ENCODE measurements around the gene POLR2C. TPM values are rescaled to one million over a fixed set of nuclear protein-coding genes. Genes with fewer than 3 reads are reported as not detected.

Gene POLR2C
- total and polyA plus RNA-seq, 2 of the 13 experiments (the other 11 are each of a cell fraction or from before 2014, with no cell fraction given), result 104 to 216 TPM

DNA sequence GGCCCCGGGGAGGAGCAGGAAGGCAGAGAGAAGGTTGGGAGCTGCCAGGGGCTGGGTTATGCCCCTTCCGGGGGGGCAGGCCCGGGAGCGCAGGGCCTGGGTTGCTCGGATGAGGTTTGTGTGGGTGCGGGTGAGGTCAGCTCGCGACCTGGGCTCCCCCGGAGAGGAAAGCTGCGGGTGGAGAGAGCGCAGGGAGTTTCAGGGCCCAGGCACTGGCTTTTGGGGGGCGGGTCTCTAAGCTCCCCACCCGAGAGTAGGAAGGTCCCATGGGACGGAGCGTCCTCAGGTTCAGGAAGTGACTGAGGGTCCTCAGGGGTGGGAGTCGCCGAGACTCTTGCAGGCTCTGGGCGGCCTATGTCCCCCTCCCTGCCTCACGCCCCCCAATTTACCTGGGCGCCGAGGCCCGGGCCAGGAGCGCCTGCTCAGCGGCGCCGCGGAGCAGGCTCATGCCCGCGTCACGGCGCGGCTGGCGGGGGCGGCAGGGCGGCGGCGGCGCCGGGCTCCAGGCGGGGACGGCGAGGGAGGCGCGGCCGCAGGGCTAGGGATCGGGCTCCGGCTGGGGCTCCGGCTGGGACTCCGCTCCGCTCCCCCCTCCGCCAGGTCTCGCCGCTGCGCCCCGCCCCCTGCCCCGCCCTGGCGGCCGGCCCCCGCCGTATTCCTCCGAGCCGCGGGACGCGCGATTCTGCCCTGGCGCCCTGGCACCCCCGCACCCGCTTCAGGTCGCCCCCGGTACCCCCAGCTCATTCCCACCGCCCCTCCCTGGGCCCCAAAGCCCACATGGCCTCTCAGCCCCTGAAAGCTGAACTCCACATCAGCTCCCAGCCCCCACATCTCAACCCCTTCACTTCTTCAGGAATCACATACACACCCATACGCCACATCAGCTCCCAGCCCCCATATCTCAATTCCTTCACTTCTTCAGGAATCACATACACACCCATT, 23.7 kb downstream of the POLR2C start, which contains the start of gene DOK4 (continued):
- TF ChIP-seq ZNF142 (CRISPR knock-in tag; IDR thresholded peaks at IDR 0.05), result no peak
- 0 out of 2 replicates have a peak, but pooled peaks have one; percentile 28 for TF ChIP-seq WIZ (CRISPR knock-in tag; IDR thresholded peaks at IDR 0.05)
- no peak for TF ChIP-seq TFDP1 (CRISPR knock-in tag; IDR thresholded peaks at IDR 0.05; ENCODE audit: borderline replicate concordance)
- no peak for TF ChIP-seq AGO1 (IDR thresholded peaks at IDR 0.05; ENCODE audit: low read depth, low read length, poor library complexity, severe bottlenecking)
- TF ChIP-seq ZNF766 (CRISPR knock-in tag; IDR thresholded peaks at IDR 0.05; ENCODE audit: borderline replicate concordance), result no peak
- no peak; the same call in 1 of the 2 replicates for TF ChIP-seq ZNF451 (CRISPR knock-in tag; IDR thresholded peaks at IDR 0.05)
- TF ChIP-seq SP140L (CRISPR knock-in tag; IDR thresholded peaks at IDR 0.05; ENCODE audit: borderline replicate concordance), result no peak
- no peak for TF ChIP-seq ZFP37 (CRISPR knock-in tag; IDR thresholded peaks at IDR 0.05; ENCODE audit: borderline replicate concordance)
- no peak for TF ChIP-seq THAP7 (CRISPR knock-in tag; IDR thresholded peaks at IDR 0.05)
- no peak for TF ChIP-seq ZNF207 (IDR thresholded peaks at IDR 0.05; ENCODE audit: borderline replicate concordance)
- TF ChIP-seq, protein P1, sequence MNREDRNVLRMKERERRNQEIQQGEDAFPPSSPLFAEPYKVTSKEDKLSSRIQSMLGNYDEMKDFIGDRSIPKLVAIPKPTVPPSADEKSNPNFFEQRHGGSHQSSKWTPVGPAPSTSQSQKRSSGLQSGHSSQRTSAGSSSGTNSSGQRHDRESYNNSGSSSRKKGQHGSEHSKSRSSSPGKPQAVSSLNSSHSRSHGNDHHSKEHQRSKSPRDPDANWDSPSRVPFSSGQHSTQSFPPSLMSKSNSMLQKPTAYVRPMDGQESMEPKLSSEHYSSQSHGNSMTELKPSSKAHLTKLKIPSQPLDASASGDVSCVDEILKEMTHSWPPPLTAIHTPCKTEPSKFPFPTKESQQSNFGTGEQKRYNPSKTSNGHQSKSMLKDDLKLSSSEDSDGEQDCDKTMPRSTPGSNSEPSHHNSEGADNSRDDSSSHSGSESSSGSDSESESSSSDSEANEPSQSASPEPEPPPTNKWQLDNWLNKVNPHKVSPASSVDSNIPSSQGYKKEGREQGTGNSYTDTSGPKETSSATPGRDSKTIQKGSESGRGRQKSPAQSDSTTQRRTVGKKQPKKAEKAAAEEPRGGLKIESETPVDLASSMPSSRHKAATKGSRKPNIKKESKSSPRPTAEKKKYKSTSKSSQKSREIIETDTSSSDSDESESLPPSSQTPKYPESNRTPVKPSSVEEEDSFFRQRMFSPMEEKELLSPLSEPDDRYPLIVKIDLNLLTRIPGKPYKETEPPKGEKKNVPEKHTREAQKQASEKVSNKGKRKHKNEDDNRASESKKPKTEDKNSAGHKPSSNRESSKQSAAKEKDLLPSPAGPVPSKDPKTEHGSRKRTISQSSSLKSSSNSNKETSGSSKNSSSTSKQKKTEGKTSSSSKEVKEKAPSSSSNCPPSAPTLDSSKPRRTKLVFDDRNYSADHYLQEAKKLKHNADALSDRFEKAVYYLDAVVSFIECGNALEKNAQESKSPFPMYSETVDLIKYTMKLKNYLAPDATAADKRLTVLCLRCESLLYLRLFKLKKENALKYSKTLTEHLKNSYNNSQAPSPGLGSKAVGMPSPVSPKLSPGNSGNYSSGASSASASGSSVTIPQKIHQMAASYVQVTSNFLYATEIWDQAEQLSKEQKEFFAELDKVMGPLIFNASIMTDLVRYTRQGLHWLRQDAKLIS (CRISPR knock-in tag; IDR thresholded peaks at IDR 0.05), result no peak
- TF ChIP-seq ZNF17 (CRISPR knock-in tag; IDR thresholded peaks at IDR 0.05), result no peak
- peak; percentile 57 for TF ChIP-seq KDM5B (CRISPR knock-in tag; IDR thresholded peaks at IDR 0.05; ENCODE audit: borderline replicate concordance)
- no peak; the same call in 1 of the 2 replicates for TF ChIP-seq ZNF678 (CRISPR knock-in tag; IDR thresholded peaks at IDR 0.05)
- no peak for TF ChIP-seq CERS6 (CRISPR knock-in tag; IDR thresholded peaks at IDR 0.05)
